Measurements from ENCODE around the gene TUBA3E. TPM values are rescaled to one million over a fixed set of nuclear protein-coding genes. Genes with fewer than 3 reads are reported as not detected.
"Not testable (repeated sequence)": the region's sequence is repeated elsewhere in the genome, so short reads cannot be mapped to it uniquely, and the experiment has no call there.

TUBA3E gene
- total RNA-seq, 6 experiments from 2014 or later = not detected

GRCh38 chr2:130150181-130151144, 47.8 kb downstream of the TUBA3E start:
- Histone ChIP-seq H3K36me3 (peaks cover 0 to 4% (median 0%) of the 10 kb centered on the region in 4 donors), H3K9me3 (no peaks in the 10 kb centered on the region), H3K4me1 (no peaks in the 10 kb centered on the region), H3K27ac (no peak overlapping the region), H3K4me3 (no peak overlapping the region), H3K27me3 (no peaks in the 10 kb centered on the region)
- DNase-seq = no peak
- intact Hi-C loops (cut with DNase I) = no loop called here
- TF ChIP-seq CTCF (IDR thresholded peaks at IDR 0.05) = no peak
- TF ChIP-seq POLR2A (IDR thresholded peaks at IDR 0.05) = no peak
- peak in 1 of 4 donors; percentile 7 for ATAC-seq
- 93% methylated on average over 21 of the region's 23 CpGs for WGBS (ENCODE audit: insufficient coverage, low coverage, low lambda C conversion rate, missing lambda C conversion rate)

GRCh38 chr2:130148515-130148914, 49.7 kb downstream of the TUBA3E start:
- H3K4me3 ChIP-seq; intact Hi-C loops (cut with DNase I); H3K27me3 ChIP-seq; H3K4me1 ChIP-seq; H3K9me3 ChIP-seq; H3K27ac ChIP-seq; H3K36me3 ChIP-seq; ATAC-seq: not testable (repeated sequence)
- WGBS (ENCODE audit: insufficient coverage, low coverage, low lambda C conversion rate, missing lambda C conversion rate) = 42% methylated on average over 6 of the region's 6 CpGs
- peak in 1 of 3 donors; percentile 1 for DNase-seq

- H3K4me3 ChIP-seq = peak within 1 kb of the TSS in 2 of 3 donors; percentile 21 to 29
- ATAC-seq (peak; percentile 68 to 90 (median 82)), DNase-seq (peak in 1 of 3 donors; percentile 35)
- H3K9me3 ChIP-seq; H3K36me3 ChIP-seq; H3K4me1 ChIP-seq; H3K27ac ChIP-seq; H3K27me3 ChIP-seq; intact Hi-C loops (cut with DNase I): not testable (repeated sequence)
- WGBS (ENCODE audit: insufficient coverage, low coverage, low lambda C conversion rate, missing lambda C conversion rate) = 12% methylated on average over 8 of the region's 30 CpGs
Measured at GRCh38 chr2:130145006-130145414, 53.2 kb downstream of the TUBA3E start, which contains the start of gene CCDC74B. TSS of gene CCDC74B (minus strand) at chr2:130145112. CDS start at chr2:130144996, 116 bp downstream.

- H3K36me3 ChIP-seq; H3K27ac ChIP-seq; DNase-seq; H3K9me3 ChIP-seq; H3K4me3 ChIP-seq; intact Hi-C loops (cut with DNase I); H3K4me1 ChIP-seq; ATAC-seq; H3K27me3 ChIP-seq: not testable (repeated sequence)
- WGBS (ENCODE audit: insufficient coverage, low coverage, low lambda C conversion rate, missing lambda C conversion rate) = 51% methylated on average over 14 of the region's 28 CpGs
Measured at GRCh38 chr2:130143266-130144039, 54.8 kb downstream of the TUBA3E start.

- H3K27me3 ChIP-seq; H3K4me3 ChIP-seq; DNase-seq; H3K4me1 ChIP-seq; H3K36me3 ChIP-seq; H3K27ac ChIP-seq; intact Hi-C loops (cut with DNase I); H3K9me3 ChIP-seq; ATAC-seq: not testable (repeated sequence)
- 40% methylated on average over 1 of the region's 13 CpGs for WGBS (ENCODE audit: insufficient coverage, low coverage, low lambda C conversion rate, missing lambda C conversion rate)
Measured at GRCh38 chr2:130142396-130143265, 55.6 kb downstream of the TUBA3E start.

Other genes with a start within 250 kb of the TUBA3E start
- not detected for gene RAB6C, start 218.8 kb downstream of the TUBA3E start, total RNA-seq
- gene POTEF, start 69.2 kb downstream of the TUBA3E start, total RNA-seq = not detected
- under 1 TPM in 3 of 6 experiments, not detected in 3; 0.19 to 0.74 (median 0.26) TPM for gene CCDC74B, start 53.3 kb downstream of the TUBA3E start, total RNA-seq
- gene SMPD4, start 16.8 kb downstream of the TUBA3E start, total RNA-seq = 10 to 100 TPM; 19.0 to 24.3 (median 21.6) TPM
- gene MZT2B, start 16.2 kb downstream of the TUBA3E start, total RNA-seq = 100 to 1,000 TPM in 2 of 6 experiments, 10 to 100 TPM in 4; 69.5 to 125 (median 89.1) TPM
- 100 to 1,000 TPM in 2 of 6 experiments, 10 to 100 TPM in 4; 43.1 to 136 (median 56.7) TPM for gene IMP4, start 144.5 kb upstream of the TUBA3E start, total RNA-seq
- 10 to 100 TPM; 25.6 to 43.5 (median 30.3) TPM for gene PTPN18, start 157.6 kb upstream of the TUBA3E start, total RNA-seq